SK-N-SH (cell line): Measurements from ENCODE around the gene NAP1L2. TPM values are rescaled to one million over a fixed set of nuclear protein-coding genes. Genes with fewer than 3 reads are reported as not detected.

Experiments used
- CTCF ChIA-PET: fragments of 300-600, 350-600 bp; formaldehyde crosslinking; extraction: SDS; loops from one replicate; lab custom pipeline; 2021; lab: Yijun Ruan, JAX
- POLR2A ChIA-PET: fragments of 350-600 bp; sonication (Branson Sonifier 250); formaldehyde crosslinking; extraction: SDS; loops from one replicate; lab custom pipeline; 2020; ENCODE audit warnings: antibody characterized with exemption, inconsistent platforms; lab: Yijun Ruan, JAX
- DNase-seq: peaks from one replicate; pipeline ENCODE4 v3.0.0; 2012
- H2AFZ ChIP-seq: fragments of 200-600 bp; sonication (generic); 2 replicates; pipeline ENCODE4 v1.8.1; 2016; ENCODE audit warnings: antibody characterized with exemption, mild to moderate bottlenecking, low read depth
- H3F3A ChIP-seq: fragments of 200-600 bp; sonication (generic); replicated peaks from 2 replicates; pipeline ENCODE3; 2016; ENCODE audit warnings: antibody characterized with exemption, mild to moderate bottlenecking; ENCODE audit not compliant: insufficient read depth
- H3K27ac ChIP-seq, 2 experiments: fragments of 200-500 bp in 1 of 2; fragments of 200-600 bp in 1 of 2; sonication (Bioruptor generic) in 1 of 2; sonication (generic), shearing (Covaris generic) in 1 of 2; 2 replicates each; pipeline versions ENCODE4 v1.5.1 to v1.6.1; 2014 to 2016; ENCODE audit warnings: low read depth in 2 of 2, inconsistent platforms in 1 of 2, low read length in 1 of 2, mild to moderate bottlenecking in 1 of 2, mixed read lengths in 1 of 2
- H3K27me3 ChIP-seq: fragments of 200-600 bp; sonication (generic), shearing (Covaris generic); 2 replicates; pipeline ENCODE4 v1.6.1; 2016; ENCODE audit warnings: mixed run types; ENCODE audit not compliant: insufficient read depth
- H3K36me3 ChIP-seq, 2 experiments: fragments of 200-500 bp in 1 of 2; fragments of 200-600 bp in 1 of 2; sonication (Bioruptor generic) in 1 of 2; sonication (generic) in 1 of 2; replicated peaks in 1 of 2; 2 replicates each; pipeline versions ENCODE3 to v1.5.1; 2014 to 2016; ENCODE audit warnings: low read length in 1 of 2, mild to moderate bottlenecking in 1 of 2; ENCODE audit not compliant: insufficient read depth in 2 of 2, control insufficient read depth in 1 of 2
- H3K4me1 ChIP-seq, 2 experiments: fragments of 200-500 bp in 1 of 2; fragments of 200-600 bp in 1 of 2; sonication (Bioruptor generic) in 1 of 2; sonication (generic), shearing (Covaris generic) in 1 of 2; 2 replicates each; pipeline versions ENCODE4 v1.5.1 to v1.6.1; 2014 to 2016; ENCODE audit warnings: low read depth in 1 of 2, low read length in 1 of 2, mixed run types in 1 of 2; ENCODE audit not compliant: insufficient read depth in 2 of 2, control insufficient read depth in 1 of 2
- H3K4me2 ChIP-seq: fragments of 200-600 bp; sonication (generic), shearing (Covaris generic); 2 replicates; pipeline ENCODE4 v1.6.1; 2017; ENCODE audit warnings: mixed run types
- H3K4me3 ChIP-seq, 2 experiments: fragments of 200-500 bp in 1 of 2; fragments of 200-600 bp in 1 of 2; sonication (Bioruptor generic) in 1 of 2; sonication (generic), shearing (Covaris generic) in 1 of 2; 2 replicates each; pipeline versions ENCODE4 v1.5.1 to v1.8.1; 2014 to 2016; ENCODE audit warnings: low read depth in 2 of 2, inconsistent platforms in 1 of 2, low read length in 1 of 2, mild to moderate bottlenecking in 1 of 2, mixed read lengths in 1 of 2, moderate library complexity in 1 of 2
- H3K79me2 ChIP-seq: fragments of 200-600 bp; sonication (generic); 2 replicates; pipeline ENCODE4 v1.8.1; 2017; ENCODE audit warnings: mild to moderate bottlenecking; ENCODE audit not compliant: insufficient read depth
- H3K9ac ChIP-seq: fragments of 200-600 bp; sonication (generic); 2 replicates; pipeline ENCODE4 v1.6.1; 2017; ENCODE audit warnings: mixed run types
- H3K9me2 ChIP-seq: fragments of 200-600 bp; sonication (generic); 2 replicates; pipeline ENCODE4 v1.6.1; 2017; ENCODE audit warnings: mixed run types
- H3K9me3 ChIP-seq: fragments of 200-600 bp; sonication (generic); 2 replicates; pipeline ENCODE4 v1.6.1; 2017; ENCODE audit warnings: mixed run types, mild to moderate bottlenecking, moderate library complexity
- H4K20me1 ChIP-seq: fragments of 200-600 bp; sonication (generic); 2 replicates; pipeline ENCODE4 v1.6.1; 2017; ENCODE audit warnings: mild to moderate bottlenecking, mixed run types; ENCODE audit not compliant: insufficient read depth
- CHD2 ChIP-seq: fragments of 150-350 bp; IDR thresholded peaks from 2 replicates; pipeline ENCODE4 v1.6.1; 2018; ENCODE audit warnings: low read length; ENCODE audit not compliant: partially characterized antibody
- EP300 ChIP-seq, 2 experiments: IDR thresholded peaks; 2 replicates each; pipeline versions ENCODE4 v1.4.0 to v1.6.1; 2012; ENCODE audit warnings: borderline replicate concordance in 1 of 2, low read depth in 1 of 2, low read length in 1 of 2
- EZH2phosphoT487 ChIP-seq: fragments of 200-600 bp; sonication (generic); IDR thresholded peaks from 2 replicates; pipeline ENCODE4 v1.6.1; 2017; ENCODE audit warnings: low read depth, mixed run types, mild to moderate bottlenecking, antibody characterized with exemption, moderate library complexity, borderline replicate concordance
- FOSL2 ChIP-seq: IDR thresholded peaks from 2 replicates; pipeline ENCODE4 v1.4.0; 2012; ENCODE audit warnings: low read depth, mild to moderate bottlenecking, moderate library complexity, borderline replicate concordance
- GABPA ChIP-seq: IDR thresholded peaks from 2 replicates; pipeline ENCODE4 v1.4.0; 2012; ENCODE audit warnings: low read depth, mild to moderate bottlenecking
- IRF3 ChIP-seq: fragments of 150-350 bp; IDR thresholded peaks from 2 replicates; pipeline ENCODE4 v1.6.1; 2016; ENCODE audit warnings: mild to moderate bottlenecking, low read depth, low read length
- MAX ChIP-seq: IDR thresholded peaks from 2 replicates; pipeline ENCODE4 v1.4.0; 2012; ENCODE audit warnings: low read depth
- MXI1 ChIP-seq: IDR thresholded peaks from 2 replicates; pipeline ENCODE4 v1.6.1; 2012; ENCODE audit warnings: mild to moderate bottlenecking, low read depth, low read length, improper control_type of control experiment
- NRF1 ChIP-seq: IDR thresholded peaks from 2 replicates; pipeline ENCODE4 v1.6.1; 2012; ENCODE audit warnings: low read depth, mild to moderate bottlenecking, low read length
- POLR2AphosphoS5 ChIP-seq: IDR thresholded peaks from 2 replicates; pipeline ENCODE4 v1.6.1; 2012; ENCODE audit warnings: low read depth, low read length
- REST ChIP-seq: IDR thresholded peaks from 2 replicates; pipeline ENCODE4 v1.6.1; 2012; ENCODE audit warnings: mild to moderate bottlenecking, low read depth, low read length, moderate library complexity
- SIN3A ChIP-seq: IDR thresholded peaks from 2 replicates; pipeline ENCODE4 v1.6.1; 2012; ENCODE audit warnings: low read depth, mild to moderate bottlenecking, low read length, moderate library complexity, borderline replicate concordance
- SMC3 ChIP-seq: IDR thresholded peaks from 2 replicates; pipeline ENCODE4 v1.6.1; 2012; ENCODE audit warnings: low read depth, low read length, improper control_type of control experiment
- TAF1 ChIP-seq: IDR thresholded peaks from 2 replicates; pipeline ENCODE4 v1.6.1; 2012; ENCODE audit warnings: low read depth, mild to moderate bottlenecking, low read length, moderate library complexity, borderline replicate concordance
- ZBTB33 ChIP-seq: IDR thresholded peaks from 2 replicates; pipeline ENCODE4 v1.4.0; 2012; ENCODE audit warnings: low read depth, borderline replicate concordance
- WGBS: methylation state at CpG from one replicate; pipeline ENCODE4 v1.1.6; 2017; ENCODE audit warnings: low lambda C conversion rate; 5-methylcytosine and 5-hydroxymethylcytosine counted together
- polyA plus RNA-seq, 3 experiments: library from polyadenylated mRNA; depleted of rRNA; stranded (reverse); fragments of >200 nt; gene quantifications; 2 replicates each; pipeline ENCODE4 v1.2.3, GENCODE V29; 2012
- TF ChIP-seq, protein P1 (sequence below): IDR thresholded peaks from 2 replicates; pipeline ENCODE4; 2012

The NAP1L2 gene
- polyA plus RNA-seq, 1 of the 3 experiments (the other 2 are of a cell fraction) = 0.12 TPM

- Histone ChIP-seq H3K4me2 (no peak overlapping the region), H3K27me3 (no peaks in the 10 kb centered on the region), H2AFZ (no peak overlapping the region), H3K9ac (no peak overlapping the region), H3K9me2 (no peaks in the 10 kb centered on the region), H4K20me1 (no peaks in the 10 kb centered on the region), H3K79me2 (no peaks in the 10 kb centered on the region)
- WGBS = 3% methylated on average over 5 of the region's 5 CpGs
- POLR2A ChIA-PET = no interaction called here
- no peak for TF ChIP-seq GABPA
- TF ChIP-seq SMC3 = no peak
- no peak for TF ChIP-seq MXI1
- no peak for TF ChIP-seq TAF1
- TF ChIP-seq FOSL2 = no peak
- TF ChIP-seq, protein P1, sequence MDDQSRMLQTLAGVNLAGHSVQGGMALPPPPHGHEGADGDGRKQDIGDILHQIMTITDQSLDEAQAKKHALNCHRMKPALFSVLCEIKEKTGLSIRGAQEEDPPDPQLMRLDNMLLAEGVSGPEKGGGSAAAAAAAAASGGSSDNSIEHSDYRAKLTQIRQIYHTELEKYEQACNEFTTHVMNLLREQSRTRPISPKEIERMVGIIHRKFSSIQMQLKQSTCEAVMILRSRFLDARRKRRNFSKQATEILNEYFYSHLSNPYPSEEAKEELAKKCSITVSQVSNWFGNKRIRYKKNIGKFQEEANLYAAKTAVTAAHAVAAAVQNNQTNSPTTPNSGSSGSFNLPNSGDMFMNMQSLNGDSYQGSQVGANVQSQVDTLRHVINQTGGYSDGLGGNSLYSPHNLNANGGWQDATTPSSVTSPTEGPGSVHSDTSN = no peak
- TF ChIP-seq MAX = no peak
- no peak for TF ChIP-seq EP300 (IDR thresholded peaks at IDR 0.05; ENCODE audit: borderline replicate concordance in 1 of 2, low read depth in 1 of 2, low read length in 1 of 2)
- no peak for TF ChIP-seq REST
- TF ChIP-seq SIN3A = no peak
- TF ChIP-seq NRF1 = no peak
- no peak for TF ChIP-seq CHD2
- no peak for TF ChIP-seq POLR2AphosphoS5
- TF ChIP-seq EZH2phosphoT487 = no peak
- no peak for TF ChIP-seq ZBTB33
- TF ChIP-seq IRF3 = no peak
- TF ChIP-seq, all 33 proteins: peak for 0
- Histone ChIP-seq H3K4me3 (no peak overlapping the region), H3K27ac (no peak overlapping the region), H3K4me1 (no peaks in the 10 kb centered on the region), H3K9me3 (no peaks in the 10 kb centered on the region), H3F3A (no peaks in the 10 kb centered on the region), H3K36me3 (no peaks in the 10 kb centered on the region)
- CTCF ChIA-PET = no interaction called here
- no peak for DNase-seq
Measured at GRCh38 chrX:73239242-73239641, 24.6 kb upstream of the NAP1L2 start.
